Renal cortex interstitium (tissue), 11 donors: ENCODE data around the gene CCNL2. TPM values are rescaled to one million over a fixed set of nuclear protein-coding genes. Genes with fewer than 3 reads are reported as not detected.
"Not testable (repeated sequence)": the region's sequence is repeated elsewhere in the genome, so short reads cannot be mapped to it uniquely, and the experiment has no call there.

ENCODE experiments used
- DNase-seq, 11 donors: peaks; one replicate each; pipeline ENCODE4 v3.0.0-alpha.2; 2013; ENCODE audit warnings: low read depth in 9 of 11, low spot score in 4 of 11; ENCODE audit errors: extremely low read depth in 1 of 11
- polyA plus RNA-seq, 3 donors: library from polyadenylated mRNA; unstranded; fragments of 120-200 nt; gene quantifications; one replicate each; pipeline ENCODE4 v1.2.1, GENCODE V29; 2013; ENCODE audit not compliant: insufficient read length in 3 of 3

The CCNL2 gene
- polyA plus RNA-seq, 3 donors, result 241 to 386 (median 255) TPM

DNA sequence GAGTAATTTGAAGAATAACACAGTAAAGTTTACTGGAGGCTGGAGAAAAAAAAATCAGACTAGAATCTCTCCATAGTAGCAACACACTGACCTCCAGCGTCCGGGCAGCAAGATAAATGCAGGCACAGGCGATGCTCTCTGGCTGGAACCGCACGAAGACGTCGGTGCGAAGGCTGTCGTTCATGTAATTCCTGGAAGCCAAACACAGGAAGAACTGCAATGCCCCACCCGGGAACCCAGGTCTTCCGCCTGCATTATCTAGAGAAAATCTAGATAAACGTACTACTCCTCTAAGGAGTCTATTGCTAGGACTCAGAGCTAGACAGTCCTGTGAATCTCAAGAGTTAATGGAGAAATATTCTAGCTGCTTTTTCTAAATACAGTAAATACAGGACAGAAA is 8.5 kb downstream of the CCNL2 start:
- DNase-seq, result no peak

DNA sequence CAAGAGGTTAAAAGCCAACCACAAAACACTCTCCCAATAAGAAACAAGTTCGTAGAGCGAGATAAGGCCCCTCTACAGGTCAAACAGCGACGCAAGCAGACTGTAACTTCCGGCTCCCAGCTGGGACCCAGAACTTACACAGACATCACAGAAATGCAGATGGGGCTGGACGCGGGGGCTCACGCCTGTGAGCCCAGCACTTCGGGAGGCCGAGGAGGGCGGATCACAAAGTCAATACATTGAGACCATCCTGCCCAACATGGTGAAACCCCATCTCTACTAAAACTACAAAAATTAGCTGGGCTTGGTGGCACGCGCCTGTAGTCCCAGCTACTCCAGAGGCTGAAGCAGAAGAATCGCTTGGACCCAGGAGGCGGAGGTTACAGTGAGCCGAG is 11.1 kb downstream of the CCNL2 start:
- DNase-seq, result no peak

- no peak for DNase-seq
Observed at GRCh38 chr1:1387098-1388077, 11.7 kb downstream of the CCNL2 start.

GRCh38 chr1:1385931-1386330 is 13.2 kb downstream of the CCNL2 start:
- DNase-seq, result no peak

DNA sequence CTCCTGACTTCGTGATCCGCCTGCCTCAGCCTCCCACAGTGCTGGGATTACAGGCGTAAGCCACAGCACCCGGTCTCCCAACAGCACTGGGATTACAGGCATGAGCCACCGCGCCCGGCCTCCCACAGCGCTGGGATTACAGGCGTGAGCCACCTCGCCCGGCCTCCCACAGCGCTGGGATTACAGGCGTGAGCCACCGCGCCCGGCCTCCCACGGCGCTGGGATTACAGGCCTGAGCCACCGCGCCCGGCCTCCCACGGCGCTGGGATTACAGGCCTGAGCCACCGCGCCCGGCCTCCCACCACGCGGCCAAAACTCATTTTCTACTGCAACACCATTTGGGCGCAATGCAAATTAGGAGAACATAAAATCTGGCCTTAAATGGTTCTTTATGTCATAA is 13.8 kb downstream of the CCNL2 start:
- DNase-seq, result not testable (repeated sequence)

DNA sequence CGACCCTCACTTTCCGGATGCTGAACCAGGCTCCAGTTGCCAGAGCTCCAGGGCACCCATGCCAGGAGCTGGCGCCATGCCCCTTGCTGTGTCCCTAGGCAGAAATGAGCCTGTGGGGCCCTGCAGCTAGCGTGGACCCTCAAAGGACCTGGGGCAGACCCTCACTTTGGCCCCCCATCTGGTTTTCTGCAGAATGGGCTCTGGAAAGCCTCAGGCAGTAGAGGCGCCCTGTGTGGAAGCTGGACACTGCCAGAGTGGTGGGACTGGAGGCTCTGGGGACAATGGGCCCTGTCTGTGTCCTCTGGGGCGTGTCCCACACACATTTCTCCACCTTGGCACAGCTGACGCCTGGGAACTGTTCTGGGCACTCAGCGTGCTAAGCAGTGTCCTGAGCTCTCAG is 17.8 kb downstream of the CCNL2 start:
- DNase-seq, result no peak

DNA sequence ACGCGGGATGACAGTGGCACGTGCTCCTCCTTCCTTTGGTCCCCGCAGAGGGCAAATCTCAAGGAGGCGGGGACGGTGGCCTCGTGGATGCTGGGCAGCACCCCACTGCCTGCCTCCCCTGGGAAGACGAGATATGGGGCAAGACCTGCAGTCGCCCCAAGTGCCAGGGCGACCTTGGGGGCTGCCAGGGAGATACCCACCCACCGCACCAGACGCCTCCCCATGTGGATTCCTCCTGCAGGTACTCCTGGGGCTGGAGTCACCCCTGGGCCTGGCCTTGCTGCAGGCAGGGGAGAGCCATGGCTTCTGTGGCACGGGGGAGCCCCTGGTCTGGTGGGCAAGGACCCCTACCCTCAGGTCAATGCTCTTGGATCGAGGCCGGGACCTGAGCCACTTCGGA is 18.3 kb downstream of the CCNL2 start:
- DNase-seq, result no peak

- DNase-seq, result no peak
Observed at GRCh38 chr1:1377540-1378205, 21.5 kb downstream of the CCNL2 start.

- DNase-seq, result no peak
Observed at GRCh38 chr1:1376551-1377226, 22.4 kb downstream of the CCNL2 start.

GRCh38 chr1:1374929-1375662 is 24.0 kb downstream of the CCNL2 start, which contains the start of gene AURKAIP1:
Gene AURKAIP1, minus strand, starts transcription at chr1:1375207. Its CDS starts 451 bp downstream, at chr1:1374756.
- peak; percentile 98 to 100 (median 100) for DNase-seq

GRCh38 chr1:1374589-1374928 is 24.6 kb downstream of the CCNL2 start:
- no peak for DNase-seq

GRCh38 chr1:1373815-1374588 is 25.1 kb downstream of the CCNL2 start:
- no peak for DNase-seq

DNA sequence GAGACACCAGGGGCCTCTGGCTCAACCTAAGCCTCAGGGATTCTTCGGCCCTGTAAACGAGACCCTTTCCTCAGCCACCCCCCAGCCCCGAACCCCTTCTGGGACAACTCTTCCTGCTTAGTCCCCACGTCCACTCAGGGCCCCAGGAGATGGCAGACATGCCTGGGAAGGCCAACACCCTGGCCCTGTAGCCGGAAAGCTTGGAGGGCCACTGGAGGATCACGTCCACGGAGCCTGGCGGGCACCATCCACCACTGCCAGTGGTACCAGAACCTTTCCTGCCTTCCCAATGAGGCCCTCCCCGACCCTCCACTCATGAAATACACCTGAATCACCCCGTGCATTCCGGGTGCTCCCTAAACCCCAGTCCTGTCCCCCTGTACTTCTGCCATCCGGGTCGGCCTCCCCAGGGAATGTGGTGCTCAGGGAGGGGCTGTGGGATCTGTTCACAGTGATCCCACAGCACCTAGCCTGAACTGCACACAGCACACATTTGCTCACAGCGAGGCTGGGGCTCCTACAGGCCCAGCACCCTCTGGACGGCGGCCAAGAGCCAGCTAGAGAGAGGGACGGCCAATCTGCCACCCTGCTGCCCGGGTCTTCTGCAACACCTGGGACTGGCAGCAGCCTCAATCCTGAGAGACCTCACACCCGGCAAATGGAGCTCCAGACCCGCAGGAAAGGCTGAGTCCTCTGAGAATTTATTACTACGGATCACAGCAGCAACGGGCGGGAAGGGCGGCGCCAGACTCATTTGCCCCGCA is 25.9 kb downstream of the CCNL2 start:
- no peak for DNase-seq

DNA sequence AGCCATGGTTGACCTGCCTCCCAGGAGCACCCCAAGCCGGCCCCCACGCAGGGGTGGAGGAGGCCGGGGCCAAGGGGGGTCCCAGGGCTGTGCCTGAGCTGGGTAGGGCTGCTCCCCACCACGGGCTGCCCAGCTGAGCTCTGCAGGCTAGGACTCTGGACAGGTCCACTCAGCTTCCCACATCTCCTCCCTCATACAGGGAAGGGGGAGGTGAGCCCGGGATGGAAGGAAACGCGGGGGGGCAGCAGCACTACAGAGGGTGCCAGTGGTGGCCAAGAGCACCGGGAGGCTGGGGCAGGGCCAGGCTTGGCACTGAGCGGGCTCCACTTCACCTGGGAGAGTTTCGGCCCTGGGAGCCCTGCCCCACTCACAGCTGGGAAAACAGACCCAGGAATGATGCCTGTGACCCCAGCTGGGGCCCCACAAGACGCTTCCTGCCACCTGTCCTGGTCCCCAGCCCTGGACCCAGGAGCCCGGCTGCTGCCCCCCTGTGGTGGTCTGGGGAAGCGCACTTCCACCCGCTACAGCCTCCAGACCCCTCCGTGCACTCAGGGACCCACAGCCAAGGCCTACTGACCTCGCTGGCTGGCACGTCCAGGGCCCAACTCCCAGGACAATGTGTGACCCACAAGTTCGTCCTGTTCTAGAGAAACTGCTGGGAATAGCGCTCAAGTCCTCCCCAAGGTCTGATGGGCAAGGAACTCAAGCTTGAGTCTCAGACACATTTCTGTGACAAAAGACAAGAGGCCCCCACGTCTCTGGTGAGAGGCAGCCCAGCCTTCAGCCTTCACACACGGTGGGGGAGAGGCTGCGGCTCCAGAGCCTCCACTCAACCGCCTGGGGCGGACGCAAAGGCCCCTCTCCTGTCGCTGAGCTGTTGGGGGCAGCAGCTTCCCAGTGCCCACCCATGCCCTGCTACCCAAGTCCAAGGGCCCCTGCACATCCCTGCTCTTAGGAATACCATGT is 27.1 kb downstream of the CCNL2 start:
- no peak for DNase-seq

- no peak for DNase-seq
Observed at GRCh38 chr1:1371364-1371745, 27.8 kb downstream of the CCNL2 start.

GRCh38 chr1:1370771-1371300 is 28.3 kb downstream of the CCNL2 start:
- DNase-seq, result no peak
